DMS53 treated with DMSO at 0.1 percent for 48 hours (cell line): ENCODE measurements around the gene GOLGA6L7.
"Not testable (repeated sequence)": the region's sequence is repeated elsewhere in the genome, so short reads cannot be mapped to it uniquely, and the experiment has no call there.

Source experiments
- DNase-seq: peaks from one replicate; lab custom pipeline; 2025; ENCODE audit not compliant: unreplicated experiment; lab: John Stamatoyannopoulos, UW

Gene GOLGA6L7

GRCh38 chr15:28844147-28844546, 4.3 kb downstream of the GOLGA6L7 start:
- DNase-seq: not testable (repeated sequence)

GRCh38 chr15:28843520-28843919, 4.9 kb downstream of the GOLGA6L7 start:
- DNase-seq: not testable (repeated sequence)

GRCh38 chr15:28842210-28842609, 6.2 kb downstream of the GOLGA6L7 start:
- not testable (repeated sequence) for DNase-seq

- DNase-seq: not testable (repeated sequence)
These were observed 8.2 kb downstream of the GOLGA6L7 start for GRCh38 chr15:28840285-28840684.

GRCh38 chr15:28834957-28835585, 13.4 kb downstream of the GOLGA6L7 start:
- DNase-seq: not testable (repeated sequence)

GRCh38 chr15:28831897-28832587, 16.4 kb downstream of the GOLGA6L7 start:
- peak; percentile 77 for DNase-seq

GRCh38 chr15:28821420-28821819, 27.0 kb downstream of the GOLGA6L7 start:
- DNase-seq: not testable (repeated sequence)

- DNase-seq: not testable (repeated sequence)
These were observed 28.5 kb downstream of the GOLGA6L7 start for GRCh38 chr15:28819930-28820295.

GRCh38 chr15:28819019-28819929, 29.2 kb downstream of the GOLGA6L7 start:
- not testable (repeated sequence) for DNase-seq

- DNase-seq: not testable (repeated sequence)
These were observed 30.3 kb downstream of the GOLGA6L7 start for GRCh38 chr15:28818168-28818567.

- DNase-seq: not testable (repeated sequence)
These were observed 34.4 kb downstream of the GOLGA6L7 start for GRCh38 chr15:28814059-28814458.

GRCh38 chr15:28813392-28813791, 35.1 kb downstream of the GOLGA6L7 start:
- DNase-seq: not testable (repeated sequence)

GRCh38 chr15:28811852-28812550, 36.4 kb downstream of the GOLGA6L7 start:
- DNase-seq: not testable (repeated sequence)

- not testable (repeated sequence) for DNase-seq
These were observed 38.0 kb downstream of the GOLGA6L7 start for GRCh38 chr15:28810444-28810843.

GRCh38 chr15:28808136-28808535, 40.3 kb downstream of the GOLGA6L7 start:
- DNase-seq: not testable (repeated sequence)

- peak; percentile 91 for DNase-seq
These were observed 48.1 kb downstream of the GOLGA6L7 start for GRCh38 chr15:28800366-28800765.

- DNase-seq: not testable (repeated sequence)
These were observed 50.2 kb downstream of the GOLGA6L7 start for GRCh38 chr15:28798234-28798633.

GRCh38 chr15:28794231-28794630, 54.2 kb downstream of the GOLGA6L7 start:
- DNase-seq: not testable (repeated sequence)
